Left ventricle myocardium inferior (tissue), 1 donor: ENCODE data around the gene ZCCHC7. TPM values are rescaled to one million over a fixed set of nuclear protein-coding genes. Genes with fewer than 3 reads are reported as not detected.

Experiments
- DNase-seq: peaks from one replicate; pipeline ENCODE4 v3.0.0-alpha.2; 2020
- H3K27ac ChIP-seq: fragments of 200-600 bp; replicated peaks from 2 replicates; pipeline ENCODE4 v1.8.0; 2021
- H3K27me3 ChIP-seq: fragments of 200-600 bp; 2 replicates; pipeline ENCODE4 v1.8.0; 2021; ENCODE audit warnings: low read depth
- H3K36me3 ChIP-seq: fragments of 200-600 bp; 2 replicates; pipeline ENCODE4 v1.8.0; 2021
- H3K4me1 ChIP-seq: fragments of 200-600 bp; 2 replicates; pipeline ENCODE4 v1.8.0; 2021
- H3K4me3 ChIP-seq: fragments of 200-600 bp; 2 replicates; pipeline ENCODE4 v1.8.0; 2021; ENCODE audit warnings: mild to moderate bottlenecking, moderate library complexity
- H3K9me3 ChIP-seq: fragments of 200-600 bp; replicated peaks from 2 replicates; pipeline ENCODE4 v1.8.0; 2021
- intact Hi-C: fragments of 100-400 bp; cut with micrococcal nuclease; formaldehyde crosslinking; loops from one replicate; pipeline ENCODE4 v1.11.0; 2022
- total RNA-seq: library from RNA; stranded (reverse); fragmentation: NEBNext Ultra II Directional; extraction: Animal tissue kit (Norgen Biotek cat#: 25700); gene quantifications from one replicate; pipeline ENCODE4 v1.2.1, GENCODE V29; 2021
- TF ChIP-seq, protein P1 (sequence below): fragments of 200-600 bp; IDR thresholded peaks from 2 replicates; pipeline ENCODE4 v1.8.0; 2021; ENCODE audit warnings: antibody characterized with exemption, mild to moderate bottlenecking, borderline replicate concordance
- donor health status: DM: no; HTN: yes; CAD: no; lungs with severe emphysema.

Gene ZCCHC7
- total RNA-seq, 1 donor from 2014 or later: 8.1 TPM

DNA sequence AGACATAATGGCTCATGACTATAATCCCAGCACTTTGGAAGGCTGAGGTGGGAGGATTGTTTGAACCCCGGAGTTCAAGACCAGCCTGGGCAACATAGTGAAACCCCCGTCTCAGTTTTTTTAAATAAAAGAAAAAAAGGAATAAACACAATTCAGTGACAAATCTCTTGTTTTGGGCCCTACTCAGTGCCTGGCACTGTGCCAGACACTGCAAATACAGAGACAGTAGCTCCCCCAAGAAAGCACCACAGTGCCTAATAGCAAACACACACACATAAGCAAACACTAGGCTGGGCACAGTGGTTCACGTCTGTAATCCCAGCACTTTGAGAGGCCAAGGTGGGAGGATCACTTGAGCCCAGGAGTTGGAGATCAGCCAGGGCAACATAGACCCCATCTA lies 252.5 kb downstream of the ZCCHC7 start:
- no peak overlapping the region for H3K27ac ChIP-seq
- no peak for DNase-seq
- no peaks in the 10 kb centered on the region for H3K4me1 ChIP-seq
- H3K9me3 ChIP-seq: no peaks in the 10 kb centered on the region
- no peak overlapping the region for H3K4me3 ChIP-seq
- peaks cover 16% of the 10 kb centered on the region for H3K27me3 ChIP-seq
- TF ChIP-seq, protein P1, sequence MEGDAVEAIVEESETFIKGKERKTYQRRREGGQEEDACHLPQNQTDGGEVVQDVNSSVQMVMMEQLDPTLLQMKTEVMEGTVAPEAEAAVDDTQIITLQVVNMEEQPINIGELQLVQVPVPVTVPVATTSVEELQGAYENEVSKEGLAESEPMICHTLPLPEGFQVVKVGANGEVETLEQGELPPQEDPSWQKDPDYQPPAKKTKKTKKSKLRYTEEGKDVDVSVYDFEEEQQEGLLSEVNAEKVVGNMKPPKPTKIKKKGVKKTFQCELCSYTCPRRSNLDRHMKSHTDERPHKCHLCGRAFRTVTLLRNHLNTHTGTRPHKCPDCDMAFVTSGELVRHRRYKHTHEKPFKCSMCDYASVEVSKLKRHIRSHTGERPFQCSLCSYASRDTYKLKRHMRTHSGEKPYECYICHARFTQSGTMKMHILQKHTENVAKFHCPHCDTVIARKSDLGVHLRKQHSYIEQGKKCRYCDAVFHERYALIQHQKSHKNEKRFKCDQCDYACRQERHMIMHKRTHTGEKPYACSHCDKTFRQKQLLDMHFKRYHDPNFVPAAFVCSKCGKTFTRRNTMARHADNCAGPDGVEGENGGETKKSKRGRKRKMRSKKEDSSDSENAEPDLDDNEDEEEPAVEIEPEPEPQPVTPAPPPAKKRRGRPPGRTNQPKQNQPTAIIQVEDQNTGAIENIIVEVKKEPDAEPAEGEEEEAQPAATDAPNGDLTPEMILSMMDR: no peak
- intact Hi-C loops: no loop called here
- no peaks in the 10 kb centered on the region for H3K36me3 ChIP-seq

DNA sequence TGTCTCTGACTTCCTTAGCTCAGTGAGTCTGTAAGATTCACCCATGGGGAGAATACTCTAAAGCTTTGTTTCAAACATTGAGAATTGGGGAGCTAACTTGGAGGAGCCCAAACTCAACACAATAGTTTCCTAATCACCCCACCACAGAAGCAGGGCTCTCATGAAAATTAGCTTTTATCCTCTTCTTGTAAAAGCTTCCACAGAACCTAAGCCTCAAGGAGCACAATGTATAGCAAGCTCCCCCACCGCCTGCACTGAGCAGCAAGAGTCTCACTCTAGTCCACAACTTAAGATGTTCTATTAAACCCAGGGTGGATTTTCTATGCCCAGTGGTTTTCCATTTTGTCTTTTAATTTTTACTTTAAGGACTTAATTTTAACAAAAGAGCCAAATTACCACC lies 253.2 kb downstream of the ZCCHC7 start:
- Histone ChIP-seq H3K4me3 (no peak overlapping the region), H3K9me3 (no peaks in the 10 kb centered on the region), H3K27ac (no peak overlapping the region), H3K36me3 (no peaks in the 10 kb centered on the region), H3K27me3 (peaks cover 16% of the 10 kb centered on the region), H3K4me1 (no peaks in the 10 kb centered on the region)
- intact Hi-C loops: no loop called here
- TF ChIP-seq, protein P1: no peak
- no peak for DNase-seq

DNA sequence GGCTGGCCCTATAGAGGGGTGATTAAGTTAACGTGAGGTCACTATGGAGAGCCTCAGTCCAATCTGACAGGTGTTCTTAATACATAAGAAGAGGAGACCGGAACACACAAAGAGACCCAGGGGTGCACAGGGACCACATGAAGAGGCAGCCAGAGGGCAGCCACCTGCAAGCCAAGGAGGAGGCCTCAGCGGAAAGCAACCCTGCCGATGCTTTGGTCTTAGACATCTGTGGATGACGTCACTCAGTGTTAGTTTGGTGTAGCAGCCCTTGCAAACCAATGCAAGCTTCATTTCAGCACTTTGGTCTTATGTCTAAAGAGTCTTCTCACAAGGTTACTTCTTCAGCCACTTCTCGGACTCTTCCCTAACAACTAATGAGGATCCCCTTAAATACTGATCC lies 254.5 kb downstream of the ZCCHC7 start:
- Histone ChIP-seq H3K27me3 (peaks cover 16% of the 10 kb centered on the region), H3K27ac (no peak overlapping the region), H3K4me3 (no peak overlapping the region), H3K36me3 (no peaks in the 10 kb centered on the region), H3K4me1 (no peaks in the 10 kb centered on the region), H3K9me3 (no peaks in the 10 kb centered on the region)
- intact Hi-C loops: no loop called here
- TF ChIP-seq, protein P1: no peak
- no peak for DNase-seq

DNA sequence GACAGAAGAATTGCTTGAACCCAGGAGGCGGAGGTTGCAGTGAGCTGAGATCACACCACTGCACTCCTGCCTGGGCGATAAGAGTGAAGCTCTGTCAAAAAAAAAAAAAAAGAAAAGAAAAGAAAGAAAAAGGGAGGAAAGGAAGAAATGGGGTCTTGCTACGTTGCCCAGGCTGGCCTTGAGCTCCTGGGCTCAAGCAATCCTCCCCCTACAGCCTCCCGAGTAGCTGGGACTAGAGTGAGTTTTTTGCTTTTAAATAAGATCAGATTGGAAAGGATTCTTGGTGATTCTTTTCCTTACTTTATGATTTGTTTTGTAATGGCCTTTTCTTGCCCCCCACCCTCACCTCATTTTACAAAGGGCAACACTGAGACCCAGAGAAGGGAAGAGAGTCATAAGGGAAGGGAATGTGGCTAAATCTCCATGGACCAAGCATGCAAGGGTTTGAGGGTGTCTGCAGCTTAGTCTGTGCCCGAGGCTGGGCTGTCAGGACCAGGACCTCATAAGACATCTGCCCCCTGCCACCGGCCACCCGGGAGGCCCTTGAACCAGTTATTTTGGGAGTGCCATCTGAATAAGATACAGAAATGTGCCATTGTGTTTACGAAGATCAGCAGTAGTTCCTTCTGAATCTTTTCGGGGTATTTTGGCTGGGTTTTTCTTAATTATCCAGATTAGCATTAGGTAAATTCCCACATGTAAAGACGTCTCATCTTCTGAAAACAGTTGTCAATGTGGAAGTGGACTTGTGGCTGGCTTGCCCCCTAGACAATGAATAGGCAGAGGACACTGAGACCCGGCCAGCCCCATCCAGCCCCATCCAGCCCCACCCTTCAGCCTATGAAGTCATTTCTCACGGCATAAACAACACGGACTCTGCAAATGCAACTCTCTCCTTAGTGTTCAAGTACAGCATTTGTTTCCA lies 257.6 kb downstream of the ZCCHC7 start:
- Histone ChIP-seq H3K4me1 (no peaks in the 10 kb centered on the region), H3K36me3 (no peaks in the 10 kb centered on the region), H3K27me3 (peaks cover 16% of the 10 kb centered on the region), H3K4me3 (no peak overlapping the region), H3K27ac (no peak overlapping the region), H3K9me3 (no peaks in the 10 kb centered on the region)
- intact Hi-C loops: no loop called here
- TF ChIP-seq, protein P1: no peak
- DNase-seq: no peak

DNA sequence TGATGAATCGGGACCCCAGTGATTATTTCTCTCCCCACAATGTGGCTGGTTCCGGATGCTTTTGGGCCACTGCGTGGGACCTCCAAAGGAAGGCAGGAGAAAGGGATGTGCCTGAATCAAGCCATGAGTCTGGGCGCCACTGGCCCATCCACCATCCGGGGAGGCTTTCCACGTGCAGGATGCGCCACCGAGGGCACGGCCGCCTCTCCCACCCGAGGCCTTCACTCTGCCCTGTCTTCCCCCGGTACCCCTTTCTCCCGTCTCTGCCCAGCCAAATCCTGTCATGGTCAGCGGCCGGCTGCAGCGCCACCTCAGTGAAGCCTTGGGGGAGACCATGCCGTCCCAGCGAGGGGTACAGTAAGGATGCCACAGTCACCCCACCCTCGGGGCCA lies 258.2 kb downstream of the ZCCHC7 start:
- H3K27ac ChIP-seq: no peak overlapping the region
- no peaks in the 10 kb centered on the region for H3K36me3 ChIP-seq
- no peak overlapping the region for H3K4me3 ChIP-seq
- no peaks in the 10 kb centered on the region for H3K9me3 ChIP-seq
- H3K27me3 ChIP-seq: peaks cover 16% of the 10 kb centered on the region
- DNase-seq: no peak
- TF ChIP-seq, protein P1: no peak
- intact Hi-C loops: no loop called here
- no peaks in the 10 kb centered on the region for H3K4me1 ChIP-seq
